HG03520 (cell line): ENCODE measurements around the gene MYMK.

Experiments
- ATAC-seq: cut with Tn5 transposase; IDR thresholded peaks from one replicate; pipeline ENCODE4 v1.9.1; 2021; ENCODE audit warnings: mild to moderate bottlenecking, moderate library complexity; ENCODE audit not compliant: unreplicated experiment

MYMK gene

DNA sequence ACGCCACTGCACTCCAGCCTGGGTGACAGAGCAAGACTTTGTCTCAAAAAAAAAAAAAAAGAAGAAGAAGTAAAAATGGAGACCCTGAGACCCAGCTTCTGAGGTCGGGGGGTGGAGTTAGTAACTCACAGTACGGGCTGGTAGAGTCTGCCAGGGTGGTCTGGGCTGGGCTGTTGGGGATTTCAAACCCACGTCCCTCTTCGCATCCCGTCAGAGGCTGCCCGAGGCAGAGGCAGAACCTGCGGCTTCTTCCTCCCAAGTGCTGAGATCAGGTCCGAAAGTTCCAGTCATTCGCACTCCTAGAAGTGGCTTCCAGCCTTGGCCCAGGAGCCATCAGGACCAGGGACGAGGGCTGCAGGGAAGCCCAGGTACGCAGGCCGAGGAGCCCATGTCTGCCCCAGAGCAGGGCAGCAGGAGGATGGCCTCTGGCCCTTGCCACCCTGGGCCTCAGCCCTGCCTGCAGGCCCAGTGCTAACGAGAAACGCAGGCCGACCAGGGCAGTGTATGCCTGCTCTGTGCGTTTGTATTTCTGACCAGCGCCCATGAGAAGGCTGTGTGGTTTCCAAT, 36.0 kb downstream of the MYMK start:
- ATAC-seq: no peak

DNA sequence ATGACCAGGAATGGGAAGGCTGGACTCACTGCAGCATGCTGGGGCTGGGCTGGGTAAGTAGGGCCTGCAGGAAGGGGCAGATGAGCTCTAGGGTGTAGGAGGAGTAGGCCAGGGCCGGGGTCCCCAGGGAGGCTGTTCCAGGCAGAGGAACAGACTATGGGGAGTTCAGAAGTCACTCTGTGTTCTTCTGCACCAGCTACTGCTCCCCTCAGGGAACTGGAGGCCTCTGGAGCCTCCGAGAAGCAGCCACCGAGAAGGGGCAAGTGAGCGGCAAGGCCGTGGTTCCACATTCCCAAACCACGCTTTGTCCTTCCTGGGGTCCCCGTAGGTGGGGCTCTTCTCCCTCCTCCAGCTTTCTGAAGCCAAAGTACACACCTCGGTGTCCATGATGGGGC, 37.4 kb downstream of the MYMK start:
- ATAC-seq: no peak

DNA sequence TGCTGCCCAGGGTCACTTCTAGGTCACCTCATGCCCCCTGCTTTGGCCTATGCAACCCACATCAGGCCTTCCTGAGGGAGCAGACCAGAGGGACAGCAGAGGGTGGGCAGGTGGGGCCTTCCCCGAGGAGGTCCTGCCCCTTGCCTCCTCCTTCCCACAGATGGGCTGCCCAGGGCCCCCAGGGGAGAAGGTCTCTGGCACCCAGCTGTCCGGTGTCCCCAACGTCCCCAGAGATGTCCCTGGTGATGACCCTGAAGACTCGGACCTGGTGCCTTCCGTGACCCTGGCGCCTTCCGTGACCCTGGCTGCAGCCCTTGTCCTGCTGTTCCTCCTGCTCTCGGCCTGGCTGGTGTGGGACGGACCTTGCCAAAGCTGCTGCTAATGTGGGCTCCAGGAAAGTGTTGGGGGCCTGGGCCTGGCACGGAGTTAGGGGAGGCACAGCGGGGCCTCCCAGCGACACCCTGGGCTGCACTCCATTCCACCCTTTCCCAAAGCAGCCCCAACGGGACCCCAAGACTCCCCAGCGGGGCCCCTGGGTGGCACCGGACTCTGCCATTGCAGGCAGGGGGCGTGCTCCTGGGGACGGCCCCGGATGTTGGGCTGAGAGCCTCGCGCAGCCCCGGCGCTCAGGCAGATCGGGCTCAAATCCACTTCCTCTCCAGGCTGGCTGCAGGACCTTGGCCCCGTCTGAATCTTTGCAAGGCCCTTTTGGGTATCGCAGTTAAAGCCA, 39.1 kb downstream of the MYMK start:
- ATAC-seq: no peak

DNA sequence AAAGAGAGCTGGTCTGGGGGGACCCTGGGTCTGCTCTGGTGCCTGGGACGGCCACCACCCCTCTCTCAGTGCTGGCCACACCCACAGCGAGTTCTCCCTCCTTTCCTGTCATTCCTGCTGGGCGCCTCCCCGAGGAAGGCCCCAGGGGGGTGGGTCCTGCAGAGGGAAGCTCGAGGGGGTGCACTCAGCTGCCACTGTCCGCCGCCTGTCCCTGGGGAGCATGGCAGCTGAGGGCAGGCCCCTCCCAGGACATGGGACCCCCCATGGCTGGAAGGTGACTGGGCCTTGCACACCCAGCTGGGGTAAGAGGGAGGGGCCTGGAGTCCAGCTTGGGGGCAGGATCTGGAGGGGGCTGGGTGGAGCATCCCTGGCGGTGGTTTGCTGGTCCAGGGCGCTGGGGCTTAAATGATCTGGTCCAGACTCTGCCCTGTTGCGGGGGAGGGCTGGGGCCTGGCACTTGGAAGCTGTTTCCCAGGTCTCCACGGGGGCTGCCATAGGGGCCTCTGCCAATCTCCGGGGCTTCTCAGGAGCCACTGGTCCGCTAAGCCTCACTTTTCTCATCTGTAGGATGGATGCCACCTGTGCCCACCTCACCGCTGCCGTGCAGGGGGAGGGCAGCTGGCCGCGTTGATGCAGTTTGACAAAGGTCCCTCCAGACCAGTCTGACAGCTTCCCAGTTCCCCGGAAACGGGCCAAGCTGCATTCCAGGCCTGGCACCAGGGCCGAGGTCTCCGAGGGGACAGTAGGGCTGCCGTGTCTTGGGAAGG, 39.9 kb downstream of the MYMK start:
- ATAC-seq: no peak

DNA sequence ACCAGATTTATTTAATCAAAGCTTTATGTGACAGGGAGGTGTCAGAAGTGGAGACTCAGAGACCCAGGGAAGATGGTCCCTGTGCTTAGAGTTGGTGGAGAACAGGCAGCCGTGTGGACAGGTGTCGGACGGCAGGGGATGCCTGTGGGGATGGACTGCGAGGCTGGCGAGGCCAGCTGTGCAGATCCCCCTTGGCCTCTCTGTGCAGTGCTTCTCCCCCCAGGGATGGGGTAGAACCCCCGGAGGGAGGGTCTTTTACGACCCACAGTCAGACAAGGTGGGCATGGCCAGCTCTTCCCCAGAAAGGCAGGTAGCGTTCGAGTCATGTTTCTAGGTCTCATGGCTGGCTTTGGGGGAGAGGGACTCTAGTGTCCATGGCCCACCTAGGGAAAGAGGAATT, 41.1 kb downstream of the MYMK start:
- ATAC-seq: no peak

DNA sequence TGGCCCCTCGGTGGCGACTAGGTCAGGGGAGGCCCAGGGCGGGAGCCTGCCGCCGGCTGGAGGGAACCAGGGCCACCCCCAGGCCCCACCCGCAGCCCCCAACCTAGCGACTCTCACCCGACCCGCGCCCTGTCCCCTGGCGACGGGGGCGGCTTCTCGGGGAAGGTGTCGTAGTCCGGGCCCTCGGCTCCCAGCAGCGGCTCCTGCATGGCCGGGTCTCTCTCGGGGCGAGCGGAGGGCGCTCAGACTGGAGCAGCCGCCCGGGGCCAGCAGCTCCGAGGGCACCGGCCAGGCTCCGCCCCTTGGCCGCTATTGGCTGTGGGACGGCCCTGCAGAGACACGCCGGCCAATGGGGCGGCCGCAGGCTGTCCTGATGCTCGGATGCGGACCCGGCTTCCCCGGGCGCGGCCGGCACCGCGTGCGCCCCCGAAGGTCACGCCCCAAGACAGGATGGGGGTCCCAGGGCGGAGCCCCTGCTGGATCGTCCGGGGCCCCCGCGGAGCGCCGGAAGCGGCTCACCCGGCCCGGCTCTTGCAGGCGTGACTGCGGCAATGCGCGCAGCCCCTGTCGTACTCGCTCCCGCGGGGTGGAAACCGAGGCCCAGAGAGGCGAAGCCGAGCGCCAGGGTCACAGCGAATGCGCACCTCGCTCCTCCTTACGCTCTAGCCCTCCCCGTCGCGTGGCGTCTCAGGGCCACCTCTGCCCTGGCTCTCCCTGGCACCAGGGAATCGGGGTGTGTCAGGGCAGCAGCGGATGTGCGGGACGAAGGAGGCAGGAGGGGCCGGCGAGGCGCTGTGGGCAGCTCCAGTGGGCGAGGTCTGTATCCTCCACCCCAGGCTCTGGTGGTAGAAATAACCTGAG, 45.7 kb downstream of the MYMK start, which contains the start of gene SLC2A6:
Gene SLC2A6, minus strand, starts transcription at position 249 of the 861 bp plus-strand sequence. Its CDS starts 40 bp downstream, at position 209.
- ATAC-seq: peak; percentile 81

DNA sequence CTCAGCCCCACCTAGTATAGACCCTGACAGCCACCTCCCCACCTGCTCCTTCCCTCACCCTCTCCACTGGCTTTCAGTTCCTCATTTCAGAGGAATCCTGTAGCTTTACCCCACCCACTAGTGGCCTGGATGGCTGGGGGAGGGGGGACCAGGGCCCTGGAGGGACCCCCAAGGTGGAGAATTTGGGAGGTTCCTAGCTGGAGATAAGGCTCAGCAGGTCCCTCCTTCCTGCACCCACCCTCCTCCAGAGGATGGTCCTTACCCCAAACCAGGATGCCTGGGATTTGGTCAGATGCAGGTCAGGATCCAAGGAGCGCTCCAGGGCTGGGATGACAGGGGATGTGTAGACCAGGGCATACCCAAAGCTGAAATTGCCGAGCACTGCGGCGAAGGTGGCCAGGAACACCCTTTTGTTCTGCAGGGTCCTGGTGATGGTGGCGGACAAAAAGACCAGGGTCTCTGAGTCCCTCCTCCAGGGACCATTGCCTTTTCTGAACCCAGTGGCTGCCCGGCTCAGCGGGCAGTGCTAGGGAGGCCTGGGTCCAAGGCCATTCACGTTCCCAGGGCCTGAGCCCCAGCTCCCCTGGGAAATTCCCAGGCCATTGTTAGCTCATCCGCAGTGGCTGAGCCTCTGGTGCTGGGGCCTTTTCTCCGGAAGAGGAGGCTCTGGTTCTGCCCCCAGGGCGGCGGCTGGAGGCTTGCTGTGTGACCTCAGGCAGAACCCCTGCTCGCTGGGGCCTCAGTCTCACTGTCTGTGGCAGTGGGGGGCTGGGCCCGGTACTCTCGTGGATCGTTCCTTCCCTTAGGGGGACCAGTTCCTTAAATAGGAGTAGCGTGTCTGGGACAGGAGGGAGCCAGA, 46.5 kb downstream of the MYMK start:
- ATAC-seq: peak; percentile 32

DNA sequence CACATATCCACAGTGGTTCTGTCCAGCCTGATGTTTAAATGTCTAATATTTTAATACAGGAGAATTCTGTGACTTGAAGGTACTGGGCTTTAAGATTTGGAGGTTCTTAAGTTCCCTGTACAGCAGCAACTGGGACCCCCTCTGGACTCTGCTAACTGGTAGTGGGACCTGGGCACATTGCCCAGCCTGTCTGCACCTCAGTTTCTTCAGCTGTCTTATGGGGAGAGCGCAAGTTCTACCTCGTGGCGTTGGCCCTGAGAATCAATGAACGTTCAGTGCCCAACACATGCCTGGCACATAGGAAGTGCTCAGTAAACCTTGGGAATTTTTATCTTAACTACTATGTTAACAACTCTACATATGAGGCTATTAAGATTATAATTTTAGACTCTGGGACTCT, 47.3 kb downstream of the MYMK start:
- no peak for ATAC-seq

DNA sequence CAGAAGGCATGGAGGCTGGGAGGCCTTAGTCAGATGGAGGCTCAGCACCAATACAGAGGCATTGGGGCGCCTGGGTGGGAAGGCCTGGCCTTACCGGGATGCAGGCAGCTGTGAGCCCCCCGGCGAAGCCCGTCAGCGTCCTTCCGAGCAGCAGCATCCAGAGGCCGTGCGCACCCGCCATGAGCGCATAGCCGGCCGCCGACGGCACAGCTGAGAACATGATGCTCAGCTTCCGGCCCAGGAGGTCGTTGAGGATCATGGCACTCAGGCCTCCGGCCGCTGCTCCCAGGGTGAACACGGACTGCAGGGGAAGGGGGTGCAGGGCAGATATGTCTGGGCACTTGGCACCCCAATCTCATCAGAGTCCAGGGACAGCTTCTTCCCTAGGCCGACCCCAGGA, 47.8 kb downstream of the MYMK start:
- no peak for ATAC-seq

DNA sequence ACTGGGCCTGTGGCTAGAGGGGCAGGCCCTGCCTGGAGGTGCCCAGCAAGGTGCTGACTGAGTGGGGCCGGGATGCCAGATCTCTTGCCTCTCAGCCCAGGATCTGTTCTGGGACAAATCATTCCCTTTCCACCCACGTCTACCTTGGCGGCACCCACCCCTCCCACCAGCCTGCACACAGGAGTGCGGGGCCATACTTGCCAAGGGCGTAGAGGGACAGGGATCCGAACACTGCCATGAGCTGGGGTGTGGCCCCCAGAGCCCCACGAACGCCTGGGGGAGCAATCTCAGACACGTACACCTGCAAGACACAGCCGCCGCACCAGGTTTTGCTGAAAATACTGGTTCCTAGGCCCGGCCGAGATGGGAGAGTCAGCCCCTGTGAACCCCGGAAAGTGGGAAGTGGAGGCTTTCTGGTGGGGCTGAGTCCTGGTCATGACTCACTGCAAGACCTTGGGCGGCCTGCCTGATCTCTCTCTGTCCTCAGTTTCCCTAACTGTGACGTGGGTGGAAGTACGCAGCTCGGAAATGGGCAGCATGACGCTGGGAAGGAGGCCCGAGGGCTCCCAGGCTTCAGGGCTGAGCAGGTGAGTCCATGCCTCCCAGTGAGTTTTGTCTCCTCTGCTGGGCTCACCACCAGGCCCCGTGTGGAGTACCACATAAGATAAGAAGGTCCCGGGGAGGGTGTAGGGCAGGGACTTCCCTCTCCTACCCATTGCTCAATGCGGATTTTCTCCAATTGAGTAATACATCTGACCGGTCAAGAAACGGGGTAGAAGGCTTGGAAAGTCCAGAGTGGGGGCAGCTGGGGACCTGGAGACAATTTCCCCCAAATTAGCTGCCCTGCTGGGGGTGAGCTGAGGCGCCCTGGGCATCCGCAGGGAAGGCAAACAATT, 48.5 kb downstream of the MYMK start:
- ATAC-seq: no peak

DNA sequence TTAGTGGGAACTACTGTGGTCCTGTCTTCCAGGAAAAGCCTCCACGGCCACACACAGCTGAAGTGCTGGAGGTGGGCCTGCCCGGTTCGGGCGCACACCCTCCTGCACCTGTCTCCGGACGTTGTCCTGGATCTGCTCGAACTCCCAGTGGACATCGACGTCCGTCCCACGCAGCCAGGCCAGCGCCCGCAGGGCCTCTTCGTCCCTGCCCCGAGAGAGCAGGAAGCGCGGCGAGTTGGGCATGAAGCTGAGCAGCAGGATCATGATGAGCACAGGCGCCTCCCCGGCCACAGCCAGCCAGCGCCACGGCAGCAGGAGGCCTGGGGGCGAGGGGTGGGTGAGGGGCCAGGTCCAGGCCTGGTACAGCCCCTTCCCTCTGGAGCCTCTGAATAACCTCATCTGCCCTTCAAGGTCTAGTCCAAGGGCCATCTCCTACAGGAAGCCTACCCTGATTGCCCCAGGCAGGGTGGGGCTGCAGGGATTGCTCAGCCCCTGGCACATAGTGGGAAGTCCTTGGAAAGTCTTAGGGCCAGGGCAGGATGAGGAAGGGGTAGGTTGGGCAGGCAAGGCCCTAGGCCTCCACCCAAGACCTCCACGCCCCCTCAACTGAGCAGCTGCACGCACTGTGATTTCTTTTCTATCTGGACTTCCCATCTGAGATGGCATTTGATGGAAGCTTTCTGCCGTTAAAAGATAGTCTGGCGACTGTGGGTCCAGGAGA, 49.3 kb downstream of the MYMK start:
- no peak for ATAC-seq

DNA sequence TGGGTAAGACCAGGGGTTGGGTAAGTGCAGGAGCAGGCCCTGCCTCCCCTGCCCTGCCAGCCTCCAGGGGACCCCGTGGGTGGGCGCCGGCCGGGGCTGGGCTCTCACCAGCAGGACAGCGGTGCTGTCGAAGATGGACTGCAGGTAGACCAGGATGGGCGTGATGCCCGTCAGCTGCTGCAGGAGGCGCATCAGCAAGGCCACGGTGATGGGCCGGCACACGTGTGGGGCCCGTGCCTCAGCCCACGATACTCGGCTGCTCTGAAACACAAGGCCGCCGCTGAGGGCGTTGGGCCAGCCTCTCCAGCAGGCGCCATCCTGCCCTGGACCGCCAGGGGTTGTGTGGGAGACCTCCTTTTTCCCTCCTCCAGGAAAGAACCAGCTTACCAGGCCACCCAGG, 49.9 kb downstream of the MYMK start:
- no peak for ATAC-seq

DNA sequence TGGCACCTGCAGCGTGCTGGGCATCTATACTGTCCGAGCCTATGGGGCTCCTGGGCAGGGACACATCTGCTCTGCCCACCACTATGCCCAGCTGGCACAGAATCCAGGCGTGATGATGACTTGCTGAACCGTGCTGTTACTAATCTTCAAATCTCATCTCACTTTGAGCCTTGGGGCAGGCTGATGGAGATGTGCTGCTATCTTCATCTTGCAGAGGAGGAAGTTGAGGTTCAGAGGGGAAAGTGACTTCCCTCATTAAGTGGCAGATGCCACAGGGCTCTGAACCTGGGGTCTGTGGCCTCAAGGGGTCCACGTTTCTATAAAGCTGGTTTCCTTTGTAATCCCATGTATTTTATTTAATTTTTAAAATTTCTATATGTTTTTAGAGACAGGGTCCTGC, 50.5 kb downstream of the MYMK start:
- ATAC-seq: no peak

DNA sequence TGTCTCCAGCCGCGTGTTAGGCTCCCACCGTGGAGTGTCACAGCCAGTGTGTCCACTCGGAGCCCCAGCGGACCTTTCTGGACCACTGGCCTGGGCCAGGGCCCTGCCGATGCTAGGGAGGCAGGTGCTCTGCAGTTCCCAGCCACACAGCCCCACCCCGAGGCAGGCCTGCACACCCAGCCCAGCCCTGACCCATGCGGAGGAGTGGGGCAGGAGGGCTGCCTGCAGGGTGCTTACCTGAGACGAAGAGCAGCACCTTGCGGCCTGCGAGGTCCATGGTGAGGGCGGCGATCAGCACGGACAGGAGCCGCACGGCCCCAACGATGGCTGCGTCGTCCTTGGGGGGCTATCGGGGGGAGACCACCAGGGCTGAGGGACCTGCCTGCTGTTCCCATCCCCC, 51.0 kb downstream of the MYMK start:
- no peak for ATAC-seq

DNA sequence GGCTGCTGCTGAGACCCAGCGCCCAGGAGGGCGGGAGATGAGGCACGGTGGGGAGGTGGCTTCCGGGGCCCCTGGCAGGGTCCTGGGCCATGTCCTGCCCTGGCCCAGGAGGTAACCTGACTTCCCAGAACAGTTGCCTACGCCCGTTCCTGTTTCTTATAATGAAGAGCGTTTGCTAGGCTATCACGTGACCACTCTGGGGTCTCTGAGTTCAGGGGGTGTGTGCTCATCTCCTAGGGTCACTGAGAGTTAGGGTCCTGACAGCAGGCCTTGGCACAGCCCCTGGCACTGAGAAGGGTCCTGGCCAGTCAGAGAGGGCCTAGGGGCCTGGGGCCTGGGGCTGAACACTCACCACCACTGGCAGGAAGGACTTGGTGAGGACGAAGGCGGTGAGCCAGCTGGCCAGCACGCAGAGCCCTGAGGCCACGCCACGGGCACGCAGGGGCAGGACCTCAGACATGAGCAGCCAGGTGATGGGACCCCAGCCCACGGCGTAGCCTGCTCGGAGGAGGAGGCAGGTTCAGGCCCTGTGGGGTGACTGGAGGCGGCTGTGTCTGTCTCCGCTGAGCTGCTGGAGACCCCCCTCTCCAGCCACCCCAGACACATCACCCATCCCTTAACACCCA, 51.9 kb downstream of the MYMK start:
- ATAC-seq: no peak

DNA sequence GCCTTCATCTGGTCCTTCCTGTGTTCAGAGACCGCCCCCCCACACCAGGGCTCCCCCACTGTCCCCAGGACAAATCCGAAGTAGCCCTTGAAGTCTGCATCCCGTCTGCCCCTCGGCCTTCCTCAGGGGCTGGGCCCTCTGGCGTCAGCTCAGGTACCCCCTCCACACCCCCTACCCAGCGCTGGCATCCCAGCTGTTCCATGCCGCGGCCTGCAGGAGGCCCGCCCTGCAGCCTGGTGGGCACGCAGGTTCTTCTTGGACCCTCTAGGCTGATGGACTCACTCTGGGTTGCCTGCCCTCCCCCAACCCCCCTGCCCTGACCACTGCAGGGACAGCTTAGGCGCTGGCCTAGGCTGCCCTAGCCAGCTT, 52.5 kb downstream of the MYMK start:
- no peak for ATAC-seq

DNA sequence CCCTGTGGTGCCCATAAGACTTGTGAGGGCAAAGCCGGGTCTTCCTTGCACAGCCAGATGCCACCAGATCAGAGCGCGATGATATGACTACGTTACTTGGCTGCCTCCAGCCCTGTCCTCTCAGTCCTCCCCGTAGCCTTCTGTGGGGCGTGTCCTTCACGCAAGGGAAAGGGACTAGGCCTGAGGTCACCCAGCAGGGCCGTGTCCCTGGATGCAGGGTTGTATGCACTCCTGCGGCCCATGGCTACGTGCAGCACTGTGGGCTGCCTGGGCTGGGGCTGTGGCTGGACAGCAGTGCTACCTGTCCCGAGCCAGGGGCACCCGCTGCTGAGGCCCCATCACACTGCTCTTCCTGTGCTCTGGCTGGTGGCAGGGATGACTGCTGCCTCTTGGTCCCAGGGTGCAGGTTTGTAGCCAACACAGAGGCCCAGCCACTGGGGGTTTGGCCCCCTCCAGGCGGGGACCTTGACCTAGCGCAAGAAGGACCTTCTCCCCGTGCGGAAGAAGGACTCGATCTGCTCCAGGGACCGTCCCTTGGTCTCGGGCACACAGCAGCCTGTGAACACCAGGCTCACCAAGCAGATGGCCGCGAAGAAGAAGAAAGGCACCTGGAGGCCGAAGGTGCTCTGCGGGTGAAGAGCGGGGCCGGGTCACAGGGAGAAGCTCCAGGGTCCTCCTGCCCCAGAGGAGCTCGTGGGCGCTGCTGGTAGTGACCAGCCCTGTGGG, 53.0 kb downstream of the MYMK start:
- no peak for ATAC-seq

DNA sequence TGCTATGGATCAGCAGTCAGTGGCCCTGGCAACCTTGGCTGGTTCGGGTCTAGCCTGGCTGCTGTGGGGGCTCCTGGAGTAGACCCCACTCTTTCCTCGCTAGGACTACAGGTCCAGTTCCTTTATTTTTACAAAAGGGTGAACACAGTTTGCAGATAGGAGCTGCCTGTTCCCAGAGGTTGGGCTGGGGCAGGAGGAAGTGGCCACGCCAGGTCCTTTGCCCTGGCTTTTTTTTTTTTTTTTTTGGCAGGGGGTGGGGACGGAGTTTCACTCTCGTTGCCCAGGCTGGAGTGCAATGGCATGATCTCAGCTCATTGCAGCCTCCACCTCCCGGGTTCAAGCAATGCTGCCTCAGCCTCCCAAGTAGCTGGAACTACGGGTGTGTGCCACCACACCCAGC, 53.8 kb downstream of the MYMK start:
- ATAC-seq: no peak
